Nasal cavity respiratory epithelium epithelial cell of viscerocranial mucosa (primary cell): ENCODE data around the gene JMJD8. TPM values are rescaled to one million over a fixed set of nuclear protein-coding genes. Genes with fewer than 3 reads are reported as not detected.

Source experiments
- total RNA-seq: library from RNA; depleted of rRNA; stranded (reverse); fragments of >200 nt; gene quantifications from 2 replicates; pipeline ENCODE4 v1.2.3, GENCODE V29; 2014

Gene JMJD8, protein sequence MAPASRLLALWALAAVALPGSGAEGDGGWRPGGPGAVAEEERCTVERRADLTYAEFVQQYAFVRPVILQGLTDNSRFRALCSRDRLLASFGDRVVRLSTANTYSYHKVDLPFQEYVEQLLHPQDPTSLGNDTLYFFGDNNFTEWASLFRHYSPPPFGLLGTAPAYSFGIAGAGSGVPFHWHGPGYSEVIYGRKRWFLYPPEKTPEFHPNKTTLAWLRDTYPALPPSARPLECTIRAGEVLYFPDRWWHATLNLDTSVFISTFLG
- 16.1 and 17.8 TPM in 2 replicates for total RNA-seq

DNA sequence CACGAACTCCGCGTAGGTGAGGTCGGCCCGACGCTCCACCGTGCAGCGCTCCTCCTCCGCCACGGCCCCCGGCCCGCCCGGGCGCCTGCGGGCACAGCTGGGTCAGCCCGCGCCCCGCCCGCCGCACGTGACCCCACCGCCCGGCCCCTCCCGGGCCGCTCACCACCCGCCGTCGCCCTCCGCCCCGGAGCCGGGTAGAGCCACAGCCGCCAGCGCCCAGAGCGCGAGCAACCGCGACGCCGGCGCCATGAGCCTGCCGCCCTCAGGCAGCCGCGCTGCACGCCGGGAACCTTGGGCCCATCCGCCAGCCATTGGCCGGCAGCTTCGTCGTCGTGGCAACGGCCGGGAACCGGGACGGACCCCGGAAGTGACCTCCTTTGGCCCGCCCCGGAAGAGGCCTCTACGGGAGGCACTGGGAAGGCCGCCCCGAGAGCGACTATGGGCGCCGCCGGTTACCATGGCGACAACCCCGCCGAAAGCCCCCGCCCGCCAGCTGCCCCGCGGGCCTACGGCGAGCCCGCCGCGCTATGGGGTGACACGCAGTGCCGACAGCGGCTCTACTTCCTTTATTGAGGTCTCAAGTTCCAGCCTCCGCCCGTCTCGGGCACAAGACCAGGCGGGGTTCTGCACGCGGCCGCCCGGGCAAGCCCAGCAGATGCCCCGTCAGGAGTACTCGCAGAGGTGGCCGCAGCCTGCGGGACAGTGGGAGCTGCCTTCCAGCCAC, at the start of gene JMJD8:
Gene JMJD8 (minus strand): TSS at position 264 of the 724 bp plus-strand sequence. CDS start 15 bp downstream, at position 249.

DNA sequence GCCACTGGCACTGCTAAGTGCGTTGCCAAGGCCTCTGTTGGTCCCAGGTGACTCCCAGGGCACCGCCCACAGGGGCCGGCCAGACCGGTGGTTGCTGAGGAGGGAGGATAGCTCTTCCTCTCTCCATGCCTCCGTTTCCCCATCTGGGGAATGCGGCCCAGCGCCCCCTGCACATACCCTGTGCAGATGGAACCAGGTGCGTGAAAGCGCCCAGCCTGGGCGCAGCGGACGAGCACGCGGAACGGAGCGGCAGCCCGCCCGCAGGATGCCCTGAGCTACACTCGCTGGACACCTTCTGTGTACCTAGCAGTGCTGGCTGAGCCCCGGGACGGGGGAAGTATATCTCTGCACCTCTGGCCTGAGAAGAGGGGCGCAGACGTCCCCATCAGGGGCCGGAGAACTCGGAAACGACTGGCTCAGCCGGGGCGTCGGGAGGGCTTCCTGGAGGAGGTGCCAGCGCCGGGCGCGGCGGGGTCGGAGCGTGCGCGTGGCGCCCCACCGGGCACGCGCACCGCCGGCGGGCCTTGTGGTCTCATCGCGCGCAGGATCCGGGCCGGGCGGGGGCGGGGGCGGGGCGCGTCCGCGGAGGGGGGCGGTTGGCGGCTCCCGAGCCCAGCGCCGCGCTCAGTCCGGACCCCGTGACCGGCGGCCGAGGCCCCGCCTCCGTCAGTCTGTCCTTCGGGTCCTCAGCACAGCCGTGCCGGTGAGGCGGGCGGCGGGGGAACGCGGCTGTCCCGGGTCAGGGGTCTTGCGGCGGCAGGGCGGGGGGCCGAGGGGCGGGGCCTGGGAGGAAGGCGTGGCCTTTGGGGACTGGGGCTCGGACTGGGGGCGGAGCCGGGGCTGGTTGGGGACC, 42.5 kb upstream of the JMJD8 start, which contains the start of the genes CCDC78 and HAGHL:
Gene CCDC78 (minus strand): TSS at position 6 of the 853 bp plus-strand sequence. CDS start 76 bp downstream, outside the sequence.
Gene HAGHL (plus strand): TSS at position 669 of the 853 bp plus-strand sequence. CDS start 404 bp downstream, outside the sequence.

DNA sequence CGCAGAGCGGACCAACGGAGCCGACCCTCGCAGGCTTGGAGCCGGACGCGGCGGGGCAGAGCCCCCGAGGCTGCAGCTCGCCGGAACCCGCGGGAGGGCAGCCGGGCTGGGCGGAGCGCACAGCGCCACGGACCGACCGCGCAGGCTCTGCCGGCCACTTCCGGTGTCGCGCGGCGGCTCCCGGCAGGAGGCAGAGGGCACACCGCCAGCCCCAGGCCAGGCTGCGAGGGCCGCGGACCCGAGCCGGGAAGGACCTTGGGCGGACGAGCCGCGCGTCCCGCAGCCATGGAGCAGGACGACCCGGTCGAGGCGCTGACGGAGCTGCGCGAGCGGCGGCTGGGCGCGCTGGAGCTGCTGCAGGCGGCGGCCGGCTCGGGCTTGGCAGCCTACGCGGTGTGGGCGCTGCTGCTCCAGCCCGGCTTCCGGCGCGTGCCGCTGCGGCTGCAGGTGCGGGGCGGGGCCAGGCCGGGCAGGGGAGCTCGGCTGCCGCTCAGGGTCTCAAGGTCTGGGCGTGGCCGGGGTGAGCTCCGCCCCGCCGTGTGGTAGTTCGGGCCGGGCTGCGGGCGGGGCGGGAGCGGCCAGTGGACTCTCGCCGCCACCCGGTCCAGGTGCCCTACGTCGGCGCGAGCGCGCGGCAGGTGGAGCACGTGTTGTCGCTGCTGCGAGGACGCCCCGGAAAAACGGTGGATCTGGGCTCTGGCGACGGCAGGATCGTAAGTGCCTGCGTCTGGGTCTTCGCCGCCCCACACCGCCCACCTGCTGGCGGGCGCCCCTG, 37.0 kb upstream of the JMJD8 start, which contains the start of gene ANTKMT:
Gene ANTKMT (plus strand): TSS at position 157 of the 775 bp plus-strand sequence. CDS start 129 bp downstream, at position 286.

DNA sequence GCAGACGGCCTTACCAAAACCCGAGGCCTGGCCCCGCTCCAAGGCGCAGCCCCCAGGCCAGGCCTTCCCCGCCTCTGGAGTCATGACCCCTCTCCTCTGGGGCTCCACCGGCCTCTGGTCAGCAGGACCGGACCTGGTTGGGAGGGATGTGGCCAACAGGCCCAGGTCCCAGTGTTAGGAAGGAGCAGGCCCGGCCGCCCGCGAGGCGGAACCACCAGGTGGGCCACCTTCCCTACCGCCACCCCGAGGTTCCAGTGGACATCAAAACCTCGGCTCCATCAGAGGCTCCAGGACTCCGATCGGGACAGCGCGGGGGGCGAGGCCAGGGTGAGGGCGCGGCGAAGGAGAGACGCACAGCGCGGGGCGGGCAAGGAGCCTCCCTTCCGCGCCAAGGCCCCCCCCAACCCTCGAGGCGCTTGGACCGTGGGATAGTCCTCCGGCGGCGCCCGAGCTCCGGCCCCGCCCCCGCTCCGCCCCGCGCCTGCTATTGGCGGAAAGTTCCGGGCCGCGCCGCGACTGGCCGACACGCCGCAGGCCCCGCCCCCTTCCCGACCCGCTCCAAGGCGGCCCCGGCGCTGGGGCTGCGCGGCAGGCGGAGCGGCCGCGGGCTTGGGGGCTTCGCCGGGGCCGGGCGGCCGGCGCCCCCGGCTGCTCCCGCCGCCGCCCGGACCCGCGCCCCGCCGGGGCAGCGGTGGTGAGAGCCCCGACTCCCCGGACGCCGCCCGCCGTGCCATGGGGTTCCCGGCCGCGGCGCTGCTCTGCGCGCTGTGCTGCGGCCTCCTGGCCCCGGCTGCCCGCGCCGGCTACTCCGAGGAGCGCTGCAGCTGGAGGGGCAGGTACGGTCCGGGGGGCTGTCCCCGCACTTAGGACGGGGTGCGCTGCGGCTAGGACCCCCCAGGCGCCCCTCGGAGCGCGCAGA, 30.7 kb upstream of the JMJD8 start, which contains the start of gene METRN:
Gene METRN (plus strand): TSS at position 561 of the 919 bp plus-strand sequence. CDS start 172 bp downstream, at position 733.

DNA sequence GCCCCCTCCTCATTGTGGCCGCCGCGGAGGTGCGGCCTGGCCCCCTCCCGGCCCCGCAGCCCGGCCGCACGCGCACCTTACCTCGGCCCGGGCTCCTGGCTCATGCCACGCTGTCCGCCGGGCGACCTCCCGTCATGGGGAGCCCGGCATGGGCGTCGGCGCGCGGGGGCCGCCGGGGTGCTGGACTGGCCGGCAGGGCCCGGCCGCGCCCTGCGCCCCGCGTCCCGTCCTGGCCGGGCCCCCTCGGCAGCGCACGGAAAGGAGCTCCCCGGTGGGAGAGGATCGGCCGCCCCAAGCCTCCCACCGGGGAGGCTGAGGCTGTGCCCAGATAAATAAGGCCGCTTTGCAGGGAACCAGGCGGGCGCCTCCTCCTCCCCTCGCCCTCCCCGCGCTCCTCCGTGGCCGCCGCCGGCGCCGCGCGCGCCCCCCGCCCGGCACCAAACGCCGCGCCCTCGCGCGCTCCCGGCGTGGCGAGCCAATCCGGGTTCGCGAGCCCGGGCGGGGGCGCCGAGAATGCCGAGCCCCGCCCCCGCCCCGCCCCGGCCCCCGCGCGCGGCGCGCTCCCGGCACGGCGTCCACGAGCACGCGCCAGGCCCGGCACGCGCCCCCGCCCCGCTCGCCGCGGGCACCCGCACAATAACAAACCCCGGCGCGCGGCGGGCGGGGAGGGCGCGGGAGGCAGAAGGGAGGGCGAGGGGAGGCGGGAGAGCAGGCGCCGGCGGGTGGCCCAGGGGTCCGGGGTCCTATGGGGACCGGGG, 21.5 kb upstream of the JMJD8 start, which contains the start of gene FBXL16:
Gene FBXL16 (minus strand): TSS at position 371 of the 758 bp plus-strand sequence. CDS start 8,396 bp downstream, outside the sequence.

DNA sequence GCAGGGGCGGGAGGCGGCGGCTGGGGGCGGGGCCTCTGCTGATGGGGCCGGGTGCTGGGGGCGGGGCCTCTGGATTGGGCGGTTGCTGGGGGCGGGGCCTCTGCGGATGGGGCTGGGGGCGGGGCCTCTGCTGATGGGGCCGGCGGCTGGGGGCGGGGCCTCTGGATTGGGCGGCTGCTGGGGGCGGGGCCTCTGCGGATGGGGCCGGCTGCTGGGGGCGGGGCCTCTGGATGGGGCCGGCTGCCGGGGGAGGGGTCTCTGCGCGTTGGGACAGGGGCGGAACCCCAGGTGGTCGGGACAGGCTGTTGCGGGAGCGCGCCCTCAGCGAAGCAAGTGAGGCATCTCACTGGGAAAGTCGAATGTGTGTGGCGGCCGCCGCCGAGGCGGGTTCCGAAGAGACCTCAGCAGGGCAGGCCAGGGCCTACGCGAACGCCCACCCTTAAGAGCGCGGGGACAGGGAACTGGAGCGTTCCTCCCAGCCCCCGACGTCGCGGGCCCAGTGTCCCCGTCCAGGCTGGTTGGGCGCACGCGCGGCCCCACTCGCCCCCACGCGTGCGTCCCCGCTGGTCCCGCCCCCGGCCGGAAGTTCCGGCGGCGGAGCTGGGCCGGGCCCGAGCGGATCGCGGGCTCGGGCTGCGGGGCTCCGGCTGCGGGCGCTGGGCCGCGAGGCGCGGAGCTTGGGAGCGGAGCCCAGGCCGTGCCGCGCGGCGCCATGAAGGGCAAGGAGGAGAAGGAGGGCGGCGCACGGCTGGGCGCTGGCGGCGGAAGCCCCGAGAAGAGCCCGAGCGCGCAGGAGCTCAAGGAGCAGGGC, 4.1 kb downstream of the JMJD8 start, which contains the start of gene STUB1:
Gene STUB1 (plus strand): TSS at position 597 of the 811 bp plus-strand sequence. CDS start 116 bp downstream, at position 713.

DNA sequence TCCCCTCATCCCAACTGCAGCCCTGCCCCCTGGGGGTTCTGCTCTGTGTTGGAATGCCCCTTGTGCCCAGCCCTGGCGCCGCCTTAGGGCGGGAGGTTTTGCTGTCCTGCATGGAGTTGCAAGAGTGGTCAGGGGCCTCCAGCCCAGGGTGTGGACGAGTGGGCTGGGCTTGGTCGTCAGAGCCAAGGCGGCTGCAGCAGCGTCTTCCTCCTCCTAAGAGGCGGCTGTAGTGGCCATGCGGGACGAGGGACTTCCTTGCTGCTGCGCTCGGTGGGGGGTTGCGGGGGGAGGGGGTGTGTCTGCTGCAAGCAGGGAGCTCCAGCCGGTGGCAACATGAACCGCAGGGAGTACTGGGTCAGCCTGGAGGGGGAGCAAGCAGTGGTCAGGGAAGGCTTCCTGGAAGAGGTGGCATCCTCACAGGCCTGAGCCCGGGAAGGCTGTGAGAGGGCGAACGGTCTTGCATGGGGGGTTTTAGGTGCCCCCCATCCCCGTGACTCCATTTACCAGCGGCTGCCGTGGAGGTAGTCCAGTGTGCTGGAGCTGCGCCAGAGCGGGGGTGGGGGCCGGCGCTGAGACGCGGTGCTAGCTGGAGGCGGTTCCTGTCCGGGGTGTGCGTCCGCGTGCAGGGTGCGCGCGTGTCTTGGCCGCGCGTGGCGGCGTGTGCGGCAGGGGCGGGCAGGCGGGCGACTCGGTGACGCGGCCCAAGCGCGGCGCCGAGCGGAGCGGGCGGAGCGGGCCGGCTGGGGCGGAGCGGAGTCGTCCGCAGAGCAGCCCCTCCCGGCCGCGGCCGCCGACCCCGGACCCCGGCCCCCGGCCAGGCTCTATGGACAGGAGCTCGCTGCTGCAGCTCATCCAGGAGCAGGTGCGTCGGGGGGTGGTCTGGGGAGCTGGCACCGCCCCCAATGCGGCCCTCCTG, 8.9 kb downstream of the JMJD8 start, which contains the start of gene RHBDL1:
Gene RHBDL1 (plus strand): TSS at position 704 of the 916 bp plus-strand sequence. CDS start 120 bp downstream, at position 824.

DNA sequence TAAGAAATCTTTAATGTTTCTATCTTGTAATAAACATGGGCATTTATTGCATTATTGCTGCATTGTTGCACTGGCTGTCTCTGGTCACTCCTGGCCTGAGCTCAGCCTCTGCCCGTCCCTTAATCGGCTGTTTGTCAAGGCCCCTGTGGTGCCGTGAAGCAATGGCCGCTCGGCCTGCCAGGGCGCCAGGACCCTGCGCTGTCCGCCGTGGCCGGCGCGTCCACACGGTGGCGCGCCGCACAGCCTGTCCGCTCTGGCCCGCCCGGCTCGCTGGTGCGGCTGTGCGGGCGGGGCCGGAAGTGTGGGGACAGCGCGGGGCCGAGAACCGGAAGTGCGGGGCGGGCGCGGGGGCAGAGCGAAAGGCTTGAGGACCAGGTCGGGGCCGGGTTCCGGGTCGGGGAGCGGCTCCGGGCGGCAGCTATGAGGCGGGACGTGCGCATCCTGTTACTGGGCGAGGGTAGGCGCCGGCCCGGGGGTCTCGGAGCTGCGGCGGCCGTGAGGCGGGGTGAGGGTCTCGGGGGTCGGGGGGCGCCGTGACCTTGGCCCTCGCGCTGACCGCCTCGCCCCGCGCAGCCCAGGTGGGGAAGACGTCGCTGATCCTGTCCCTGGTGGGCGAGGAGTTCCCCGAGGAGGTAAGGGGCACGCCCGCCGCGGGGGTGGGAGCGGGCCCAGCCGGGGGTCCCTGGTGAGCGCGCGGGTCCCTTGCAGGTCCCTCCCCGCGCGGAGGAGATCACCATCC, 16.2 kb downstream of the JMJD8 start, which contains the start of gene RHOT2:
Gene RHOT2 (plus strand): TSS at position 353 of the 739 bp plus-strand sequence. CDS start 68 bp downstream, at position 421.

DNA sequence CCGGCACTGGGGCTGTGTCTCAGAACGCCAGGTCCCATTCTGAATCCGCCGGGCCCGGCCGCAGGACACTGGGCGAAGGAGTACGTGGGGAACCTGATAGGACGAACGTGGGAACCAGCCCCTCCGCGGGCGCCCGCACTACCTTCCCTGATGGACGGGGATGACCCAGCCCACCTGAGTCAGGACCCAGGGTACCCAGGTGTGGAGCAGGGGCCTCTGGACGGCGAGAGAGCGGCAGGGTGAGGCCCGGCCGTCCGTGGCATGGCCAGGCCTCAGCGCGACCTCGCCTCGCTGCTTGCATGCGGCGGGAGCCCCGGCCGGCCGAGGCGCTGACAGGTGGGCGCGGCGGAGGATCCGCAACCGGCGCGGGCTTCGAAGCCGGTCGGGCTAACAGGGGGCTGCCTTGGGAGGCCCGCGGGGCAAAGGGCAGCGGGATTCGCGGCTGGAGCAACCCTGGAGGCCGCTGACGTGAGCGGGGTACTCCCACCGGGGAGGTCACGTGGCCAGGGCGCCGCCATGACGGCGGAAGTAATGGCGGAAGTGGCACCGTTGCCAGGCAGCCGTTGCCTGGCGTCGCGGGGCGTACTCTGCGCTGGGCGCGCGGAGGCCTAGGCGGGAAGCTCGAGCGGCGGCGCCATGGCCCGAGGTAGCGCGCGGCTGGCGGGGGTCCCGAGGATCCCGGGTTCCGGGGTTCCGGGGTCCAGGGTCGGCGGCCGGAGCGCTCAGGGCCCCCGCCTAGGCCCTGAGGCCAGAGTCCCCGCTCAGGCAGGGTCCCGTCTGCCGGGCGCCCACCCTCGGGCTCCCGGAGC, 35.1 kb downstream of the JMJD8 start, which contains the start of gene WDR90:
Gene WDR90 (plus strand): TSS at position 585 of the 809 bp plus-strand sequence. CDS start 52 bp downstream, at position 637.

DNA sequence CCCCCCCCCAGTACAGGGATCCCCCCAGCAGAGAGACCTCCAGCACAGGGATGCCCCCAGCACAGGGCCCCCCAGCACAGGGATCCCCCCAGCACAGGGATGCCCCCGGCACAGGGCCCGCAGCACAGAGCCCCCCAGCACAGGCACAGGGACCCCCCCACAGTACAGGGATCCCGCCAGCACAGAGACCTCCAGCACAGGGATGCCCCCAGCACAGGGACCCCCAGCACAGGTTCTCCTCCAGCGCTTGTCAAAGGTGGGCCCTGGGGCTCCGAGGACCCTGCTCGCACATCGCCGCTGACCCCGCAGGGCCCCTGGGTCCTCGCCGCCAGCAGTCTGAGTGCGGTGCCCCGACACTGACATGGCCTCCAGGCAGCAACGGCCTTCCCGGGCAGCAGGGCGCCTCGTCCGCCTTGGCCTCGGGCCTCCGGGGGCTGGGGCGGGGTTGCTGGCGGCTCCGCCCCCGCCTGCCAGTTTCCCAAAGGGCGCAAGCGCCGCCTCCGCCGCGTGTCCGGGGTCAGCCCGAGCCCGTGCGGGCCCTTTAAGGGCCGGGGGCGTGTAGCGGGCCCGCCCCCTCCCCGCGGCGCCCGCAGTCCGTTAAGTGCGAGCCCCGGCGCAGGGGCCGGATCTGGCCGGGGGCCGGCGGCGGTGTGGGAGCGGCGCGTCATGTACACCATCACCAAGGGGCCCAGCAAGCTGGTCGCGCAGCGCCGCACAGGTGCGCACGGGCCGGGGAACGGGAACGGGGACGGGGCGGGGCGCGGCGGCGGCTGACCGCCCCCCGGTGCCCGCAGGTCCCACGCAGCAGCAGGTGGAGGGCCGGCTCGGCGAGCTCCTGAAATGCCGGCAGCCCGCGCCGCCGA, 42.6 kb downstream of the JMJD8 start, which contains the start of gene MCRIP2:
Gene MCRIP2 (plus strand): TSS at position 503 of the 863 bp plus-strand sequence. CDS start 164 bp downstream, at position 667.

DNA sequence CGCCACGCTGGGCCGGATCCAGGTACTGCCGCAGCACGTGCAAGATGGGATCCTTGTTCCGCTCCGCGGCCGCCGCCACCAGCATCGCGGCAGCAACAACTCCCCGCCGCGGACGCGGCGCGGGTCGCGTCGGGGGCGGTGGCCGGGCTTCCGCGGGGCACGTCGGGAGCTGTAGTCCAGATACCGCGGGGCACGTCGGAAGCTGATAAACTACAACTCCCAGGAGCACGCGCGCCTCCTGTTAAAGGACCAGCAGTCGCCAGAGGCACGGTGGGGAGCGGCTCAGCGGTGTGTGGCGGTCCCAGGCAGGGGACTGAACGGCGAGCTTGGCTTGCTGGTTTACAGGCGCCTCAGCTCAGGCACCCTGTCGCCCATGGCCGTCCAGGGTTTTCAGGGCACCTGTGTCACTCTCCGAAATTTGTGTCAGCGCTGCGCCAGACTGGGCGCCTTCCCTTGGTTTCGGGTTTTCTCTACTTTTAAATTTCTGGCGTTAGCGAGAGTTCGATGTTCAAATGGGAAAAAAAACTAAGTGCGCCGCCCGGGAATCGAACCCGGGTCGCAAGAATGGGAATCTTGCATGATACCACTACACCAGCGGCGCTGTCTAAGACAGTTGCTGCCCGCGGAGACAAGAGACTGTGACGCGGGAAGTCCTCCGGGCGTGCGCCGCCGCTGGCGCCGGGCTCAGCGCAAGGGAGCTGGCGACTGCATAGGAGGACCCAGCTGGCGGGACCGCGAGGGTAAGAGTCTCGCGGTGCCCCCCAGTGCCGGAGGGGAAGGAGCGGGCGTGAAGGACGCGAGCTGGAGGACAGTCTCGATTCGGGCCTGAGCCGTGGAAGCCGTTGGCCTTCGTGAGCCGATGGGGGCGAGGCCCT, 47.7 kb downstream of the JMJD8 start, which contains the start of gene METTL26:
Gene METTL26 (minus strand): TSS at position 100 of the 875 bp plus-strand sequence. CDS start 15 bp downstream, at position 85.

